GM19397 (cell line): ENCODE results near the gene APOLD1.
A peak's percentile ranks its signal among the peaks of the same experiment; 100 is the strongest.
"Not testable (repeated sequence)": the region's sequence is repeated elsewhere in the genome, so short reads cannot be mapped to it uniquely, and the experiment has no call there.

Experiments used
- ATAC-seq: cut with Tn5 transposase; IDR thresholded peaks from one replicate; pipeline ENCODE4 v1.9.1; 2021; ENCODE audit warnings: mild to moderate bottlenecking, moderate library complexity; ENCODE audit not compliant: unreplicated experiment

The APOLD1 gene

GRCh38 chr12:12784911-12785814 is at the start of gene APOLD1:
APOLD1 (plus strand) TSS chr12:12785659; CDS start chr12:12785692, 33 bp downstream.
- no peak for ATAC-seq

- ATAC-seq = peak; percentile 71
Observed at GRCh38 chr12:12736759-12737676, 48.4 kb upstream of the APOLD1 start.

GRCh38 chr12:12738152-12738551 is 47.3 kb upstream of the APOLD1 start:
- not testable (repeated sequence) for ATAC-seq

- no peak for ATAC-seq
Observed at GRCh38 chr12:12741660-12742059, 43.8 kb upstream of the APOLD1 start.

GRCh38 chr12:12744546-12745305 is 40.7 kb upstream of the APOLD1 start:
- ATAC-seq = no peak

- ATAC-seq = no peak
Observed at GRCh38 chr12:12745576-12746211, 39.8 kb upstream of the APOLD1 start.

- ATAC-seq = no peak
Observed at GRCh38 chr12:12747278-12747677, 38.2 kb upstream of the APOLD1 start.

- ATAC-seq = no peak
Observed at GRCh38 chr12:12748044-12748443, 37.4 kb upstream of the APOLD1 start.

- ATAC-seq = no peak
Observed at GRCh38 chr12:12749433-12749832, 36.0 kb upstream of the APOLD1 start.

- ATAC-seq = no peak
Observed at GRCh38 chr12:12755923-12756322, 29.5 kb upstream of the APOLD1 start.

- ATAC-seq = no peak
Observed at GRCh38 chr12:12757121-12757520, 28.3 kb upstream of the APOLD1 start.

- ATAC-seq = no peak
Observed at GRCh38 chr12:12759234-12759915, 26.1 kb upstream of the APOLD1 start.

- no peak for ATAC-seq
Observed at GRCh38 chr12:12764824-12765223, 20.6 kb upstream of the APOLD1 start.

GRCh38 chr12:12770262-12770661 is 15.2 kb upstream of the APOLD1 start:
- ATAC-seq = no peak

- no peak for ATAC-seq
Observed at GRCh38 chr12:12774791-12775190, 10.7 kb upstream of the APOLD1 start.

GRCh38 chr12:12776261-12776660 is 9.2 kb upstream of the APOLD1 start:
- ATAC-seq = no peak

- ATAC-seq = no peak
Observed at GRCh38 chr12:12777092-12777491, 8.4 kb upstream of the APOLD1 start.

- ATAC-seq = no peak
Observed at GRCh38 chr12:12779007-12779406, 6.5 kb upstream of the APOLD1 start.

GRCh38 chr12:12779529-12779928 is 5.9 kb upstream of the APOLD1 start:
- no peak for ATAC-seq

GRCh38 chr12:12784116-12784515 is 1.3 kb upstream of the APOLD1 start:
- ATAC-seq = no peak
